ENCODE results near the gene TMBIM1. TPM values are rescaled to one million over a fixed set of nuclear protein-coding genes. Genes with fewer than 3 reads are reported as not detected.

Gene TMBIM1
- total RNA-seq, 1 donor from 2014 or later, result 656 TPM

GRCh38 chr2:218327451-218328210 is 35.3 kb upstream of the TMBIM1 start:
- DNase-seq (ENCODE audit: low read depth) (no peak), FAIRE-seq (no peak)
- H3K4me3 ChIP-seq (ENCODE audit: low read depth, low read length), result no peak overlapping the region
- H3K36me3 ChIP-seq (ENCODE audit: control insufficient read depth, insufficient read depth, low read length), result no peaks in the 10 kb centered on the region
- H3K27me3 ChIP-seq (ENCODE audit: control insufficient read depth, insufficient read depth, low read length), result no peaks in the 10 kb centered on the region
- no peak for TF ChIP-seq CTCF (IDR thresholded peaks at IDR 0.05; ENCODE audit: insufficient read depth, low read length, severe bottlenecking)

- no peak for TF ChIP-seq CTCF (IDR thresholded peaks at IDR 0.05; ENCODE audit: insufficient read depth, low read length, severe bottlenecking)
- no peak for FAIRE-seq
- Histone ChIP-seq H3K27me3 (ENCODE audit: control insufficient read depth, insufficient read depth, low read length) (no peaks in the 10 kb centered on the region), H3K4me3 (ENCODE audit: low read depth, low read length) (no peak overlapping the region), H3K36me3 (ENCODE audit: control insufficient read depth, insufficient read depth, low read length) (no peaks in the 10 kb centered on the region)
- DNase-seq (ENCODE audit: low read depth), result no peak
Measured at GRCh38 chr2:218326315-218326714, 34.0 kb upstream of the TMBIM1 start.

GRCh38 chr2:218325566-218326160 is 33.4 kb upstream of the TMBIM1 start:
- no peaks in the 10 kb centered on the region for H3K27me3 ChIP-seq (ENCODE audit: control insufficient read depth, insufficient read depth, low read length)
- DNase-seq (ENCODE audit: low read depth), result no peak
- H3K4me3 ChIP-seq (ENCODE audit: low read depth, low read length), result no peak overlapping the region
- FAIRE-seq, result no peak
- no peaks in the 10 kb centered on the region for H3K36me3 ChIP-seq (ENCODE audit: control insufficient read depth, insufficient read depth, low read length)
- TF ChIP-seq CTCF (IDR thresholded peaks at IDR 0.05; ENCODE audit: insufficient read depth, low read length, severe bottlenecking), result no peak

GRCh38 chr2:218323526-218324472 is 31.5 kb upstream of the TMBIM1 start:
- peak overlapping the region; percentile 43 for H3K4me3 ChIP-seq (ENCODE audit: low read depth, low read length)
- H3K27me3 ChIP-seq (ENCODE audit: control insufficient read depth, insufficient read depth, low read length), result no peaks in the 10 kb centered on the region
- DNase-seq (ENCODE audit: low read depth) (peak; percentile 45), FAIRE-seq (no peak)
- no peaks in the 10 kb centered on the region for H3K36me3 ChIP-seq (ENCODE audit: control insufficient read depth, insufficient read depth, low read length)
- TF ChIP-seq CTCF (IDR thresholded peaks at IDR 0.05; ENCODE audit: insufficient read depth, low read length, severe bottlenecking), result no peak

- FAIRE-seq (no peak), DNase-seq (ENCODE audit: low read depth) (peak; percentile 37)
- no peak for TF ChIP-seq CTCF (IDR thresholded peaks at IDR 0.05; ENCODE audit: insufficient read depth, low read length, severe bottlenecking)
- Histone ChIP-seq H3K27me3 (ENCODE audit: control insufficient read depth, insufficient read depth, low read length) (no peaks in the 10 kb centered on the region), H3K4me3 (ENCODE audit: low read depth, low read length) (peak overlapping the region; percentile 43), H3K36me3 (ENCODE audit: control insufficient read depth, insufficient read depth, low read length) (no peaks in the 10 kb centered on the region)
Measured at GRCh38 chr2:218322768-218323525, 30.6 kb upstream of the TMBIM1 start.
